ENCODE data around the gene TOM1. TPM values are rescaled to one million over a fixed set of nuclear protein-coding genes. Genes with fewer than 3 reads are reported as not detected.

Gene TOM1
- total RNA-seq: 10 to 100 TPM; 30.4 to 38.9 TPM

DNA sequence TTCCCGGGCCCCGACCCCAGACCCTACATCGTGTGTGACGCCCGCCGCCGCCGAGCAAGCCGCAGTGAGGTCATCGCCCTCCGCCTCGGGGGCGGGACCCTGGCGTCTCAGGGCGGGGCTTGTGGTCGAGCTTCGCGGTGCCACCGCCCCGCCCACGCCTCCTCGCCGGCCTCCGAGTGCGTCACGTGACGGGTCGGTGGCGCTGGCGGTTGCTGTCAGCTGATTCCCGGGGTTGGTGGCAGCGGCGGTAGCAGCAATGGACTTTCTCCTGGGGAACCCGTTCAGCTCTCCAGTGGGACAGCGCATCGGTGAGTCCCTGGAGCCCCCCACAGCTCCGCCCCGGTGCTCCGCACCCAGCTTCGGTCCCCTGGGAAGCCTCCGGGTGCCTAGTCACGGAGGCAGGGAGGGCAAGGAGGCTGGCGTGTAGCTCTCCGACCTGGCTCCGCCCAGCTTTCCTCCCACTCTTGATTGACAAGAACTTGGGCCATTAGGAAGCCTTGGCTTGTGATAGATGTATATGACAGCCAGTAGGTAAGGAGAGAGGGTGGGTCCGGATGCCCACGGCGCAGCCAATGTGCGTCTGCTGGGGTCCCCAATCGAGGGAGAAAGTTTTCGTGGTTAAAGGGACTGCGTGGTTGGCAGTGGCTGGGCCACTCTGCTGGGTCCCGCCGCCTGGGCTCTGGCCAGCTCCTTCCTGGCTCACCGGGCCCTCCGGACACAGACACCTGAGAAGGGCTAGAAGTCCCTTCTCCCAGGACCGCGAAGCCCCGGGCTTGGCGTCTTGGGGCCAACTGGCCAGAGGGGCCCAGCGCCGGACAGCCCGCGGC, at the start of gene TOM1:
Gene TOM1 (plus strand): TSS at position 222 of the 827 bp plus-strand sequence. CDS start 35 bp downstream, at position 257.
- DNase-seq (ENCODE audit: low spot score): peak; percentile 98
- peaks cover 17 to 21% of the 10 kb centered on the region in 2 donors for H3K4me1 Mint-ChIP-seq (ENCODE audit: low read depth in 2 of 2)
- H3K9me3 Mint-ChIP-seq: no peaks in the 10 kb centered on the region
- H3K36me3 Mint-ChIP-seq: peaks cover 2% of the 10 kb centered on the region
- peak within 1 kb of the TSS; percentile 84 to 88 for H3K27ac Mint-ChIP-seq
- peak; percentile 98 for ATAC-seq
- H3K4me3 Mint-ChIP-seq: peak within 1 kb of the TSS; percentile 95
- H3K27me3 Mint-ChIP-seq: no peaks in the 10 kb centered on the region

- ATAC-seq: no peak
- Mint-ChIP-seq H3K9me3 (no peaks in the 10 kb centered on the region), H3K27me3 (peaks cover 13 to 21% of the 10 kb centered on the region in 2 donors)
Measured at GRCh38 chr22:35250156-35250555, 49.5 kb upstream of the TOM1 start.

GRCh38 chr22:35253946-35254345, 45.7 kb upstream of the TOM1 start:
- Mint-ChIP-seq H3K9me3 (no peaks in the 10 kb centered on the region), H3K4me1 (ENCODE audit: low read depth in 2 of 2) (peaks cover 17 to 19% of the 10 kb centered on the region in 2 donors), H3K36me3 (peaks cover 4% of the 10 kb centered on the region), H3K27me3 (peaks cover 0 to 7% of the 10 kb centered on the region in 2 donors), H3K4me3 (no peak overlapping the region), H3K27ac (no peak overlapping the region)
- DNase-seq (ENCODE audit: low spot score): no peak
- ATAC-seq: no peak

More at GRCh38 chr22:35250156-35250555, 49.5 kb upstream of the TOM1 start:
- H3K4me3 Mint-ChIP-seq: no peak overlapping the region
- H3K36me3 Mint-ChIP-seq: no peaks in the 10 kb centered on the region
- H3K4me1 Mint-ChIP-seq (ENCODE audit: low read depth in 2 of 2): no peaks in the 10 kb centered on the region
- no peak overlapping the region for H3K27ac Mint-ChIP-seq
- DNase-seq (ENCODE audit: low spot score): no peak

GRCh38 chr22:35257002-35257320, 42.7 kb upstream of the TOM1 start:
- H3K4me3 Mint-ChIP-seq: peak overlapping the region; percentile 83
- H3K9me3 Mint-ChIP-seq: no peaks in the 10 kb centered on the region
- ATAC-seq: peak in 1 of 2 donors; percentile 17
- H3K4me1 Mint-ChIP-seq (ENCODE audit: low read depth in 2 of 2): peaks cover 24 to 28% of the 10 kb centered on the region in 2 donors
- DNase-seq (ENCODE audit: low spot score): no peak
- H3K27me3 Mint-ChIP-seq: peaks cover 0 to 5% of the 10 kb centered on the region in 2 donors
- H3K27ac Mint-ChIP-seq: peak overlapping the region; percentile 65 to 72
- H3K36me3 Mint-ChIP-seq: peaks cover 13% of the 10 kb centered on the region

DNA sequence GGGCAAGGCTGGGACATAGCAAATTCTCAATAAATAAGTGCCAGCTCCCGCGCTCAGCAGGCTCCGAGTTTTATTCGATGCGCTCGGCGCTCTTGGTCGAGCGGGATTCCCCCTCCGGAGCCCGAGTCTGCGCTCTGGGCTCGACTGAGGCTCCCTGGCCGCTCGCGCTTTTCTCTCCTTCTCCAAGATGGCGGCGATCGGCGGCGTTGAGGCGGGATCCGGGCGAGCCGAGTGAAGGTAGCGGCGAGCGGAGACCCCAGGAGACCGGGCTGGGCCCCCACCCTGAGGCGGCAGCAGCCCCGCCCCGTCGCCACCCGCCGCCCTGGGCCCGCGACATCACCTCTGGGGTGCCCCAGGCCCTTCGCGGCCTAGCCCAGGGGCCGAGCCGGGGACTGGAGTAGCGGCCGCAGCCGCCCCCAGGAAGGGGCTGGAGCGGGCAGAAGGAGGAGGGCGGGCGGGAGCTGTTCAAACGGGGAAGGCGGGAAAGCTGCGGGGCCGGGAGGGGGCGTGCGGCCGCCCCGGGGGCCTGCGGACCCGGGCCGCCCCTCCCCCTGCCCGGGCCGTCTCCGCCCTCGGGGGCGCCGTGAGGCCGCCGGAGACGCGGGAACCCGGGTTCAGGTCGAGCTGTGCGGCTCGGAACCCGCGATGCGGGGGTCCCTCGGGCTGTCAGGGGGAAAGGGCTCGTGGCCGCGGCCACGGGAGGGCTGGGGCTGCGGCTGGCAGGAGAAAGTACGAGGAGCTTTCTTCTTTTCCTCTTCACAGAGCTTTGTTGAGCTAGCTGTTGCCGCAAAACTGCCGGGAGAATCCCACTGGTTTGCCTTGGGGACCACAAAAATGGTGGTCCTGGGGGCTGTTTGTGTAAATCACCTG, 42.1 kb upstream of the TOM1 start, which contains the start of gene HMGXB4:
Gene HMGXB4 (plus strand): TSS at position 173 of the 870 bp plus-strand sequence. CDS start 4,898 bp downstream, outside the sequence.
- H3K9me3 Mint-ChIP-seq: no peaks in the 10 kb centered on the region
- no peaks in the 10 kb centered on the region for H3K27me3 Mint-ChIP-seq
- H3K4me1 Mint-ChIP-seq (ENCODE audit: low read depth in 2 of 2): peaks cover 24 to 28% of the 10 kb centered on the region in 2 donors
- peak within 1 kb of the TSS; percentile 86 for H3K4me3 Mint-ChIP-seq
- ATAC-seq (peak; percentile 94 to 95), DNase-seq (ENCODE audit: low spot score) (peak; percentile 91)
- peaks cover 13% of the 10 kb centered on the region for H3K36me3 Mint-ChIP-seq
- H3K27ac Mint-ChIP-seq: peak within 1 kb of the TSS; percentile 65 to 83

DNA sequence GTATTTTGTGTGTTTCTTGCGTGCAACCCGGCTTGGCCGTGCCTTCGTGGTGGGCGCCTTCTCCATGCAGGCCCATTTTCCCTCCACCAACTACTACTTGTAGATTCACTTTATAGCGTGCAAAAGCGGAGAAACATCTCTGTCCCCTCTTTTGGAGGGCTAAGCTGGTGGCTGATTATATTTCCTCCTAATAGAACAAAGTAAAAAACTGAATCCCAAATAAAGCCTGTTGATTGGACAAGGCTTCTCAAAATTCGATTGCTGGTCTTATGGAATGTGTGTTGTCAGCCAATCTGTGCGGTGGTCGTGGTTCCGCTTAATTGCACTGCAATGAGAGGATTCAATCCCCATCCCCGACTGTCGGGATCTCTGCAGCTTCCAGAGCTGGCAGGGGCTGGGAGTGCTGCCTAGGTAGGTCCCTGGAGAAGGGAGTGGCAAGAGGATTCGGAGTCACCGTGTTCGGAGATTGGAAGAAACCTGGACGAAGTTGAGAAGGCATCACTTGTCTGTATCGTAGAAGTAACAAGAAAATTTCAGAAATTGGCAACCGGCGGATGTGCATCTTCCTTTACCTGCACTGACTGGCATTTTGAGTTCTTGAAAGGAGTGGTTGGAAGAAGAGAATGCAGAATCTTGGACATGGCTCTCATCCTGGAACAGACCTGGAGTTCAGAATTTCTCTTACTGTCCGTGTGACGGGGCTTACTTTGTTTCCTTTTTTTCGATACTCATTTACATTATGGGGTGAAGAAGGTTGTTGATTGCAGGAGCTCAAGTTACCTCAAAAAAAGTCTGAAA, 41.3 kb upstream of the TOM1 start:
- peaks cover 17% of the 10 kb centered on the region for H3K36me3 Mint-ChIP-seq
- H3K27me3 Mint-ChIP-seq: no peaks in the 10 kb centered on the region
- no peak for ATAC-seq
- H3K27ac Mint-ChIP-seq: peak overlapping the region; percentile 65 to 83
- H3K9me3 Mint-ChIP-seq: no peaks in the 10 kb centered on the region
- peak overlapping the region; percentile 86 for H3K4me3 Mint-ChIP-seq
- H3K4me1 Mint-ChIP-seq (ENCODE audit: low read depth in 2 of 2): peaks cover 24 to 28% of the 10 kb centered on the region in 2 donors
- no peak for DNase-seq (ENCODE audit: low spot score)

- peaks cover 39% of the 10 kb centered on the region for H3K36me3 Mint-ChIP-seq
- no peak for ATAC-seq
- no peak for DNase-seq (ENCODE audit: low spot score)
- H3K4me3 Mint-ChIP-seq: no peak overlapping the region
- H3K9me3 Mint-ChIP-seq: no peaks in the 10 kb centered on the region
- H3K4me1 Mint-ChIP-seq (ENCODE audit: low read depth in 2 of 2): peaks cover 4 to 12% of the 10 kb centered on the region in 2 donors
- no peak overlapping the region for H3K27ac Mint-ChIP-seq
- no peaks in the 10 kb centered on the region for H3K27me3 Mint-ChIP-seq
Measured at GRCh38 chr22:35264986-35265385, 34.7 kb upstream of the TOM1 start.

- DNase-seq (ENCODE audit: low spot score) (no peak), ATAC-seq (no peak)
- H3K9me3 Mint-ChIP-seq: no peaks in the 10 kb centered on the region
- H3K27me3 Mint-ChIP-seq: no peaks in the 10 kb centered on the region
- peaks cover 39% of the 10 kb centered on the region for H3K36me3 Mint-ChIP-seq
- no peak overlapping the region for H3K27ac Mint-ChIP-seq
- no peak overlapping the region for H3K4me3 Mint-ChIP-seq
- peaks cover 4 to 12% of the 10 kb centered on the region in 2 donors for H3K4me1 Mint-ChIP-seq (ENCODE audit: low read depth in 2 of 2)
Measured at GRCh38 chr22:35266277-35266676, 33.4 kb upstream of the TOM1 start.

DNA sequence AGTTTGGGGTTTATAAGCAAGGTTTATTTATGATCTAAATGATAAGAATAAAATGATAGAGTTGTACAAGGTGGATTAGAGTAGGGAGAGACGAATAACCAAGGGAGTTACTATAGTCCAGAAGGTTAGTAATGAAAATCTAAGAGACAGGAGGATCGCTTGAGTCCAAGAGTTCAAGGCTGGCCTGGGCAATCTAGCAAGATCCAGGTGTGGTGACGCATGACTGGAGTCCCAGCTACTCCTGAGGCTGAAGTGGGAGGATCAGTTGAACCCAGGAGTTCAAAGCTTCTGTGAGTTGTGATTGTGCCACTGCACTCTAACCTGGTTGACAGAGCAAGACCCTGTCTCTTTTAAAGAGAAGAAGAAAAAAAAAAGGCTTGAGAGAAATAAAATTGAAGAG, 30.1 kb upstream of the TOM1 start:
- Mint-ChIP-seq H3K36me3 (peaks cover 28% of the 10 kb centered on the region), H3K27ac (no peak overlapping the region), H3K9me3 (no peaks in the 10 kb centered on the region), H3K27me3 (no peaks in the 10 kb centered on the region), H3K4me3 (no peak overlapping the region), H3K4me1 (ENCODE audit: low read depth in 2 of 2) (peaks cover 11 to 19% of the 10 kb centered on the region in 2 donors)
- no peak for ATAC-seq
- DNase-seq (ENCODE audit: low spot score): no peak

DNA sequence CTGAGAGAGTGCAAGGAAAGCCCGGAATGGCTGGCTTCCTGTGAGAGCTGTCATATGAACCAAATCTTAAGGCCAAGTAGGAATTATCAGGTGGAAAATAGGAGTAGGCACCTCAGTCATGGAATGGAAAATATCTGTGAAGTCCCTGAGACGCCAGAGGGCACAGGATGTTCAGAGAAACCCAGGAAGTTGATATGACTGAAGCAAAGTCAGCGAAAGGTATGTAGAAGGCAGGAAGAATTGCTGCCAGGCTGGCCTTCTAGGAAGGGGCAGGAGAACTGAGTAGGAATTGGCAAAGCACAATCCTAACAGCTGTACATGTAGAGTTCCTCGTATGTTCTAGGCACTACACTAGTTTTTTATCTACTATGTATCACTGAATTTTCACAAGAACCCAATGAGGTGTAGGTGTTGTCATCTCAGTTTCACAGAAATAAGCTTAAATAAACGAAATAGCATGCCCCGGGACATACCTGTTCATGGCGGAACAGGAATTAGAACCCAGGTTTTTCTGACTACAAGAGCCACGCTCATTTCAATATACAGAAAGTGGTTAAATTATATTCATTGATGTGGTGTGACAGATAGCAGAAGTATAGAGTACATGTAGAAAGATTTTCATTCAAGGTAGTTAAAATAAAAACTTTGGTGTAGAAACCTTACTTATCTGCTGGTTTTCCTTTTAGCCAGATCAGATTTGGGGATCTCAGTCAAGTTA, 25.4 kb upstream of the TOM1 start:
- no peak for ATAC-seq
- no peak overlapping the region for H3K27ac Mint-ChIP-seq
- H3K9me3 Mint-ChIP-seq: no peaks in the 10 kb centered on the region
- H3K27me3 Mint-ChIP-seq: no peaks in the 10 kb centered on the region
- no peak overlapping the region for H3K4me3 Mint-ChIP-seq
- no peak for DNase-seq (ENCODE audit: low spot score)
- peaks cover 13% of the 10 kb centered on the region for H3K36me3 Mint-ChIP-seq
- peaks cover 12 to 17% of the 10 kb centered on the region in 2 donors for H3K4me1 Mint-ChIP-seq (ENCODE audit: low read depth in 2 of 2)

DNA sequence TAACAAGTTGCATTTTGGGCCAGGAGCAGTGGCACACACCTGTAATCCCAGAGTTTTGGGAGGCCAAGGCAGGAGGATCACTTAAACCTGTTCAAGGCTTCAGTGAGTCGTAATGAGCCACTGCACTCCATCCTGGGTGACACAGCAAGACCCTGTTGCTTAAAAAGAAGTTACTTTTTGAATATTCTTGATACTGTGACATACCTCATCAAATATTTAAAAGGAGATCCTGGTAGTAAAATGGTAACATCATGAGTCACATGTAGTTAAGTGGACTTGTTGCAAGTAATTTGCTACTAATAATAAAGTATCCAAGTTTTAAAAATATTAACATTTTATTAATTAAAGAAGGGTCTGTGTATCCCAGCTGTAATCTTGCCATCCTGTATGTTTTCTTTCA, 24.1 kb upstream of the TOM1 start:
- no peak for ATAC-seq
- H3K36me3 Mint-ChIP-seq: peaks cover 15% of the 10 kb centered on the region
- no peak for DNase-seq (ENCODE audit: low spot score)
- H3K27ac Mint-ChIP-seq: no peak overlapping the region
- H3K4me3 Mint-ChIP-seq: no peak overlapping the region
- peaks cover 16 to 17% of the 10 kb centered on the region in 2 donors for H3K4me1 Mint-ChIP-seq (ENCODE audit: low read depth in 2 of 2)
- no peaks in the 10 kb centered on the region for H3K9me3 Mint-ChIP-seq
- H3K27me3 Mint-ChIP-seq: no peaks in the 10 kb centered on the region

- Mint-ChIP-seq H3K4me1 (ENCODE audit: low read depth in 2 of 2) (peaks cover 18 to 19% of the 10 kb centered on the region in 2 donors), H3K36me3 (peaks cover 17% of the 10 kb centered on the region), H3K9me3 (no peaks in the 10 kb centered on the region), H3K27me3 (no peaks in the 10 kb centered on the region), H3K27ac (no peak overlapping the region), H3K4me3 (no peak overlapping the region)
- no peak for ATAC-seq
- DNase-seq (ENCODE audit: low spot score): no peak
Measured at GRCh38 chr22:35276019-35276418, 23.7 kb upstream of the TOM1 start.

DNA sequence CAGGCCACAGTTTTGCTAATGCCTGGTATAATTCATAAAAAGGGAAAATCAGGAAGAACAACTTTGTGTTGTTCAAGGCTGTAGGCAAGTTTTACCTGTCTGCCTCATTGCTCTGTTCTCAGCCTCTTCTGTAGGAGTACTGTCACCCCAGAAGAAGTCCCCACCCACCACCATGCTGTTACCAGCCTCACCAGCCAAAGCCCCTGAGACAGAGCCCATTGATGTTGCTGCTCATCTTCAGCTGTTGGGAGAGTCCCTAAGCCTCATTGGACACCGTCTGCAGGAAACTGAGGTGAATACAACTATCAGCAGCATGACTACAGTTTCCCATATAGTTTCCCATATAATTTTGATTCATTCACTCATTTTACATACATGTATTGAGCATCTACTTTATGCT, 11.6 kb upstream of the TOM1 start:
- DNase-seq (ENCODE audit: low spot score): no peak
- Mint-ChIP-seq H3K27me3 (no peaks in the 10 kb centered on the region), H3K4me1 (ENCODE audit: low read depth in 2 of 2) (no peaks in the 10 kb centered on the region), H3K9me3 (no peaks in the 10 kb centered on the region), H3K4me3 (no peak overlapping the region), H3K36me3 (peaks cover 8% of the 10 kb centered on the region), H3K27ac (no peak overlapping the region)
- no peak for ATAC-seq

All from natural killer cell treated with Interleukin-12 subunit alpha and Interleukin-12 subunit beta and Interleukin-15 and Interleukin-18, amount 100 ng/mL, for 72 hours (primary cell).